H1 (cell line): Measurements from ENCODE around the gene PSORS1C1.
"Not testable (repeated sequence)": the region's sequence is repeated elsewhere in the genome, so short reads cannot be mapped to it uniquely, and the experiment has no call there.

Experiments
- ATF2 ChIP-seq: IDR thresholded peaks from 2 replicates; pipeline ENCODE4 v1.6.1; 2012; ENCODE audit warnings: low read length, inconsistent platforms
- BRCA1 ChIP-seq: IDR thresholded peaks from 2 replicates; pipeline ENCODE4 v1.6.1; 2012; ENCODE audit warnings: low read depth, low read length, improper control_type of control experiment
- CHD1 ChIP-seq: IDR thresholded peaks from 2 replicates; pipeline ENCODE4 v1.6.1; 2012; ENCODE audit warnings: low read depth, low read length, improper control_type of control experiment
- CTCF ChIP-seq, 3 experiments: IDR thresholded peaks; 1 replicate in 2 of 3; 2 replicates in 1 of 3; pipeline versions ENCODE4 v1.5.1 to v1.6.1; 2011; ENCODE audit warnings: low read length in 3 of 3, mild to moderate bottlenecking in 3 of 3, inconsistent platforms in 2 of 3, low read depth in 1 of 3, moderate library complexity in 1 of 3; ENCODE audit not compliant: insufficient read depth in 1 of 3; ENCODE audit errors: control extremely low read depth in 1 of 3
- EP300 ChIP-seq, 2 experiments: IDR thresholded peaks; 1 replicate in 1 of 2; 2 replicates in 1 of 2; pipeline ENCODE4 v1.6.1; 2011 to 2012; ENCODE audit warnings: low read depth in 2 of 2, low read length in 2 of 2, mild to moderate bottlenecking in 2 of 2, borderline replicate concordance in 1 of 2, inconsistent platforms in 1 of 2, moderate library complexity in 1 of 2
- EZH2 ChIP-seq: fragments of 200-600 bp; sonication (generic); IDR thresholded peaks from 2 replicates; pipeline ENCODE4 v1.7.1; 2012; ENCODE audit warnings: low read depth, mild to moderate bottlenecking, moderate library complexity, low read length, inconsistent platforms; ENCODE audit not compliant: severe bottlenecking
- POLR2A ChIP-seq, 2 experiments: IDR thresholded peaks; 1 replicate in 1 of 2; 2 replicates in 1 of 2; pipeline ENCODE4 v1.6.1; 2011; ENCODE audit warnings: low read depth in 2 of 2, low read length in 2 of 2, mild to moderate bottlenecking in 2 of 2; ENCODE audit errors: control extremely low read depth in 1 of 2
- POLR2AphosphoS5 ChIP-seq: IDR thresholded peaks from 2 replicates; pipeline ENCODE4 v1.6.1; 2011; ENCODE audit warnings: low read depth, low read length
- POU5F1 ChIP-seq: IDR thresholded peaks from 2 replicates; pipeline ENCODE4 v1.6.1; 2011; ENCODE audit warnings: low read depth, mild to moderate bottlenecking, low read length, moderate library complexity
- RBBP5 ChIP-seq: IDR thresholded peaks from 2 replicates; pipeline ENCODE4 v1.7.1; 2012; ENCODE audit warnings: low read depth, mild to moderate bottlenecking, inconsistent platforms, low read length, moderate library complexity, borderline replicate concordance
- SP2 ChIP-seq: IDR thresholded peaks from 2 replicates; pipeline ENCODE4 v1.6.1; 2012; ENCODE audit warnings: mild to moderate bottlenecking, low read length, inconsistent platforms
- USF2 ChIP-seq: IDR thresholded peaks from 2 replicates; pipeline ENCODE4 v1.6.1; 2011; ENCODE audit warnings: low read length, improper control_type of control experiment

DNA sequence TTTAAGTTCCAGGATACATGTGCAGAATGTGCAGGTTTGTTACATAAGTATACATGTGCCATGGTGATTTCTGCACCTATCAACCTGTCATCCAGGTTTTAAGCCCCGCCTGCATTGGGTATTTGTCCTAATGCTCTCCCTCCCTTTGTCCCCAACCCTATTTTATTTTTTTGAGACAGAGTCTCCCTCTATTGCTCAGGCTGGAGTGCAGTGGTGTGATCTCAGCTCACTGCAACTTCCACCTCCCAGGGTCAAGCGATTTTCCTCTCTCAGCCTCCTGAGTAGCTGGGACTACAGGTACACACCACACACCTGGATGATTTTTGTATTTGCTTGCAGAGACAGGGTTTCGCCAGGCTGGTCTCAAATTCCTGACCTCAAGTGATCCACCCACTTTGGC is 74.6 kb downstream of the PSORS1C1 start:
- TF ChIP-seq CTCF (IDR thresholded peaks at IDR 0.05; ENCODE audit: control extremely low read depth in 1 of 3, insufficient read depth in 1 of 3, low read depth in 1 of 3, low read length in 3 of 3); POLR2A (IDR thresholded peaks at IDR 0.05; ENCODE audit: control extremely low read depth in 1 of 2, low read depth in 2 of 2, low read length in 2 of 2); CHD1; RBBP5; USF2; POU5F1; ATF2; BRCA1; POLR2AphosphoS5; EZH2; EP300 (IDR thresholded peaks at IDR 0.05; ENCODE audit: borderline replicate concordance in 1 of 2, low read depth in 2 of 2, low read length in 2 of 2); SP2: not testable (repeated sequence)
